ENCODE measurements around the gene MSANTD2. TPM values are rescaled to one million over a fixed set of nuclear protein-coding genes. Genes with fewer than 3 reads are reported as not detected.
A peak's percentile ranks its signal among the peaks of the same experiment; 100 is the strongest.

Gene MSANTD2
- total and polyA plus RNA-seq, 2 of the 4 experiments (the other 2 are of a cell fraction) = 5.0 to 6.0 TPM

DNA sequence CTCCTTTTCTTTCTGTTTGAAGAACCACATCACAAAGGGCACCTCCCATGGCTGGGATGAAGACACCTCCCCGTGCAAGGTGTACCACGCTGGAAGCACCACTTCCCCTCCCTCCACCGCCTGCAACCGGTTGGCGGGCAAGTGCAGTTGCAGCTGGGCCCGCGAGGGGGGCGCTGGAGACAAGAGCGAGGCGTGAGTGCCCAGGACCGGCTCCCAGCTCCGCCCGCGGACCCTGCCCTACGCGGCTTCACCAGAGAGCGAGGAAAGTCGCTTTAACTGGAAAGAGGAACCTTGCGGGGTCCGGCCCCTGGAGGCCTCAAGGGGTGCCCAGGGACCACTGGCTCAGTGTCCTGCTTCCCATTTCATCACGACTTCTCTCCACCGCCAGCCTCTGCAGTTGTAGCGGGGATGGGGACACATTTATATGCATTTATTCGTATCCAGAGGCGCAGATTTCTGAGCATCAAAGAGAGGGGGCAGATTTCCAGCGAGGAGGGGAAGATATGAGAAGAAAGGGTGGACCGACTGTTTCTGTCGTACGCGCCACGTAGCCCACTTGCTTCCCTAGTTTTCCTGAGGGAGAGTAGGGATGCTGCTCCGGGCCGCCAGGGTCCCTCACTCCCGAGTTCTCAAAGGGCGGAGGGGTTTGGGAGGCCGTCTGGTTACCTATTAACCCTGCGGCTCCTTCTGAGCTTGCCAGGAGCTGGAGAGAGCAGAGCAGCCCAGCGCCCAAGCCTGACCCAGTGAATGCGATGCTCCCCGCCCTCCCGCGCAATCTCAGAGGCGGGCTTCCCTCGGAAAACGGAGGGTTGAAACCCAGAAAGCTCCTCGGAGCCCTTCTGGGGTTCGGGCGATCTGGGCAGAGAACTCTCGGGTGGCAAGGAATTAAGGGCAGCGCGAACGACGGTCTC lies 41.6 kb downstream of the MSANTD2 start:
- intact Hi-C loops (cut with micrococcal nuclease) (loop anchor here (2.0 kb wide), 1 partner anchor 76 kb away; no protein-coding TSS in a partner anchor), dilution Hi-C loops (cut with HindIII; ENCODE audit: low sequenced_read_pairs, unreplicated experiment) (no loop called here), in situ Hi-C loops (cut with MboI; ENCODE audit: low sequenced_read_pairs) (no loop called here)
- Histone ChIP-seq H2BK20ac (ENCODE audit: low read depth, low read length) (no peak overlapping the region), H2AFZ (replicated peaks; ENCODE audit: low read length, poor library complexity) (peak overlapping the region; percentile 88), H4K20me1 (ENCODE audit: insufficient read depth, low read length) (peaks cover 10% of the 10 kb centered on the region), H2AK9ac (replicated peaks; ENCODE audit: low read depth, low read length, poor library complexity) (peak overlapping the region; percentile 48), H3K36me3 (ENCODE audit: control insufficient read depth, insufficient read depth, low read length) (no peaks in the 10 kb centered on the region), H2AK5ac (ENCODE audit: low read depth, low read length) (no peak overlapping the region), H3K4me1 (ENCODE audit: control insufficient read depth, insufficient read depth, low read length) (peaks cover 5% of the 10 kb centered on the region), H3K23ac (ENCODE audit: low read depth, low read length) (peak overlapping the region; percentile 59), H4K5ac (ENCODE audit: low read depth, low read length) (no peak overlapping the region), H3K4me3 (ENCODE audit: insufficient read depth, low read depth, low read length) (peak overlapping the region; percentile 33), H3K27me3 (ENCODE audit: control insufficient read depth, insufficient read depth, low read length) (peaks cover 17% of the 10 kb centered on the region; the same call in 1 of the 2 replicates), H3K27ac (ENCODE audit: insufficient read depth, low read length) (no peak overlapping the region), H3K9me1 (ENCODE audit: insufficient read depth, low read length) (peaks cover 12% of the 10 kb centered on the region), H3K4ac (ENCODE audit: low read depth, low read length) (peak overlapping the region; percentile 45; the same call in 1 of the 2 replicates), H3K4me2 (ENCODE audit: low read depth, low read length) (peak overlapping the region; percentile 77), H3K9me3 (ENCODE audit: control insufficient read depth, insufficient read depth, low read length) (no peaks in the 10 kb centered on the region), H3K79me1 (ENCODE audit: low read depth in 1 of 2, low read length in 2 of 2) (no peaks in the 10 kb centered on the region), H2BK120ac (ENCODE audit: low read depth, low read length) (peak overlapping the region; percentile 48), H4K91ac (ENCODE audit: insufficient read depth, low read depth, low read length) (no peak overlapping the region), H3K18ac (ENCODE audit: low read depth, low read length) (no peak overlapping the region), H3K9ac (ENCODE audit: low read depth, low read length) (no peak overlapping the region), H2BK15ac (ENCODE audit: low read depth, low read length) (no peak overlapping the region), H3K14ac (replicated peaks; ENCODE audit: low read depth, low read length) (no peak overlapping the region), H3K56ac (ENCODE audit: extremely low read depth, insufficient read depth, low read length) (no peak overlapping the region), H2BK5ac (ENCODE audit: low read depth, low read length, poor library complexity, severe bottlenecking) (no peak overlapping the region), H4K8ac (ENCODE audit: low read depth in 2 of 2, low read length in 2 of 2) (peak overlapping the region in 1 of 2 experiments; percentile 7; a peak in 1 of 4 replicates)
- no TSS peak for BruUV-seq (replicated peaks)
- ATAC-seq (ENCODE audit: low read depth) (peak; percentile 81), DNase-seq (peak; percentile 44)
- ChIA-PET CTCF (interaction anchor here (0.5 to 1.8 kb wide), 3 partner anchors 9 to 347 kb away, joined by 3 to 5 read pairs (median 3); no protein-coding TSS in a partner anchor), POLR2A (ENCODE audit: unreplicated experiment) (no interaction called here)
- 32% methylated on average over 15 of the region's 53 CpGs; no CpG with 5 or more reads in 1 of the 2 experiments for WGBS, 2 experiments (ENCODE audit: extremely low coverage in 2 of 2, insufficient read length in 1 of 2)
- TF ChIP-seq CEBPB (IDR thresholded peaks at IDR 0.05; ENCODE audit: low read depth, low read length) (no peak), MAFK (IDR thresholded peaks at IDR 0.05; ENCODE audit: low read depth, low read length) (no peak), CHD1 (IDR thresholded peaks at IDR 0.05; ENCODE audit: low read depth, low read length) (no peak), FOS (IDR thresholded peaks at IDR 0.05; ENCODE audit: low read depth, low read length) (no peak), MAZ (IDR thresholded peaks at IDR 0.05; ENCODE audit: borderline replicate concordance, low read depth, low read length) (peak; percentile 15; the same call in 1 of the 2 replicates), POLR2A (IDR thresholded peaks at IDR 0.05; ENCODE audit: low read depth, low read length) (no peak), BHLHE40 (IDR thresholded peaks at IDR 0.05; ENCODE audit: low read depth, low read length) (no peak), RFX5 (IDR thresholded peaks at IDR 0.05; ENCODE audit: low read depth, low read length) (no peak), SMC3 (IDR thresholded peaks at IDR 0.05; ENCODE audit: low read depth, low read length) (peak; percentile 32; the same call in 1 of the 2 replicates), MXI1 (IDR thresholded peaks at IDR 0.05; ENCODE audit: borderline replicate concordance, low read depth, low read length) (no peak), NFE2L2 (IDR thresholded peaks at IDR 0.05; ENCODE audit: low read depth, low read length) (no peak)
- TF ChIP-seq, protein P1, sequence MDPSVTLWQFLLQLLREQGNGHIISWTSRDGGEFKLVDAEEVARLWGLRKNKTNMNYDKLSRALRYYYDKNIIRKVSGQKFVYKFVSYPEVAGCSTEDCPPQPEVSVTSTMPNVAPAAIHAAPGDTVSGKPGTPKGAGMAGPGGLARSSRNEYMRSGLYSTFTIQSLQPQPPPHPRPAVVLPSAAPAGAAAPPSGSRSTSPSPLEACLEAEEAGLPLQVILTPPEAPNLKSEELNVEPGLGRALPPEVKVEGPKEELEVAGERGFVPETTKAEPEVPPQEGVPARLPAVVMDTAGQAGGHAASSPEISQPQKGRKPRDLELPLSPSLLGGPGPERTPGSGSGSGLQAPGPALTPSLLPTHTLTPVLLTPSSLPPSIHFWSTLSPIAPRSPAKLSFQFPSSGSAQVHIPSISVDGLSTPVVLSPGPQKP (IDR thresholded peaks at IDR 0.05; ENCODE audit: borderline replicate concordance, low read depth, low read length) = no peak
- TF ChIP-seq, protein P2, sequence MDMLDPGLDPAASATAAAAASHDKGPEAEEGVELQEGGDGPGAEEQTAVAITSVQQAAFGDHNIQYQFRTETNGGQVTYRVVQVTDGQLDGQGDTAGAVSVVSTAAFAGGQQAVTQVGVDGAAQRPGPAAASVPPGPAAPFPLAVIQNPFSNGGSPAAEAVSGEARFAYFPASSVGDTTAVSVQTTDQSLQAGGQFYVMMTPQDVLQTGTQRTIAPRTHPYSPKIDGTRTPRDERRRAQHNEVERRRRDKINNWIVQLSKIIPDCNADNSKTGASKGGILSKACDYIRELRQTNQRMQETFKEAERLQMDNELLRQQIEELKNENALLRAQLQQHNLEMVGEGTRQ (IDR thresholded peaks at IDR 0.05; ENCODE audit: low read depth, low read length) = no peak
